ENCODE measurements around the gene BDH2.

BDH2 gene

DNA sequence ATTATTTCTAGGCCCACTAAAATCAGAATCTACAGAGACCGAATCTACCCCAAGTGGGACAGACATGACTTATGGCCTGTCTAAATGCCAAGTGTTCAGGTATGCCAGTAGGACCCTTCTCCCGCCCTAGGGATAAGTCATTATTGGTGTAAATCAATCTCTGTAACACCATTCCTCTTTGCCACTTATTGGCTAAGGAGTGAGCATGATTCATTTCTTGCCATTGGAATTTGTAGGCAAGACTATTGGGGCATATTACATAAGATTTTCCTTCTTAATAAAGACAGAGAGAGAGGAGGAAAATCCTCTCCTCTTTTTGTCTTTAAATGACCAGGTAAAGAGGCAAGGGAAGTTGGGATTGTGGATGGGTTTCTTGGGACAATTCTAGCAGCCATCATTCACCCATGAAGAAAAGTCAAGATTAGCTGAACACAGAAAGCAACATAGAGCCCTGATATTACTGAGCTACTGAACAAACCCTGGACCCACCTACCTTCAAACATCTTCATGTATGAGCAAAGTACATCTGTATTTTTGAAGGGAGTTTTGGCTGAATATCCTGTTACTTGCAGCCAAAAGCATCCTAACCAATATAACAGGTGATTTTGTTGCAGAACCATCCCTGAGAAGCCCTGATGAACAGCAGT, 25.7 kb downstream of the BDH2 start:
- Histone ChIP-seq H3K9me3 (ENCODE audit: control insufficient read depth, insufficient read depth, low read length) (no peaks in the 10 kb centered on the region), H3K4me2 (ENCODE audit: low read length) (peak overlapping the region; percentile 83), H3K27ac (ENCODE audit: low read depth, low read length) (peak overlapping the region; percentile 74), H3K9me2 (replicated peaks; ENCODE audit: control insufficient read depth, low read length) (no peaks in the 10 kb centered on the region), H3K4me1 (ENCODE audit: control insufficient read depth, low read length) (peaks cover 46% of the 10 kb centered on the region), H3F3A (ENCODE audit: control insufficient read depth, insufficient read depth) (peaks cover 12% of the 10 kb centered on the region), H3K79me2 (ENCODE audit: control insufficient read depth, low read length) (peaks cover 78% of the 10 kb centered on the region), H4K20me1 (ENCODE audit: control insufficient read depth, insufficient read depth, low read depth, low read length) (no peaks in the 10 kb centered on the region), H3K36me3 (ENCODE audit: control insufficient read depth, low read length) (peaks cover 44% of the 10 kb centered on the region), H3K27me3 (ENCODE audit: control insufficient read depth, low read length) (no peaks in the 10 kb centered on the region), H3K4me3 (ENCODE audit: low read length) (peak overlapping the region; percentile 94)
- TF ChIP-seq CTCF (IDR thresholded peaks at IDR 0.05; ENCODE audit: low read depth, low read length, poor library complexity, severe bottlenecking) (no peak), EZH2phosphoT487 (IDR thresholded peaks at IDR 0.05; ENCODE audit: borderline replicate concordance, low read length) (no peak)

- Histone ChIP-seq H3K27ac (ENCODE audit: low read depth, low read length) (no peak overlapping the region), H3K4me2 (ENCODE audit: low read length) (no peak overlapping the region)
- TF ChIP-seq EZH2phosphoT487 (IDR thresholded peaks at IDR 0.05; ENCODE audit: borderline replicate concordance, low read length) (no peak), CTCF (IDR thresholded peaks at IDR 0.05; ENCODE audit: low read depth, low read length, poor library complexity, severe bottlenecking) (no peak)
Observed at GRCh38 chr4:103067841-103068547, 31.6 kb downstream of the BDH2 start.

DNA sequence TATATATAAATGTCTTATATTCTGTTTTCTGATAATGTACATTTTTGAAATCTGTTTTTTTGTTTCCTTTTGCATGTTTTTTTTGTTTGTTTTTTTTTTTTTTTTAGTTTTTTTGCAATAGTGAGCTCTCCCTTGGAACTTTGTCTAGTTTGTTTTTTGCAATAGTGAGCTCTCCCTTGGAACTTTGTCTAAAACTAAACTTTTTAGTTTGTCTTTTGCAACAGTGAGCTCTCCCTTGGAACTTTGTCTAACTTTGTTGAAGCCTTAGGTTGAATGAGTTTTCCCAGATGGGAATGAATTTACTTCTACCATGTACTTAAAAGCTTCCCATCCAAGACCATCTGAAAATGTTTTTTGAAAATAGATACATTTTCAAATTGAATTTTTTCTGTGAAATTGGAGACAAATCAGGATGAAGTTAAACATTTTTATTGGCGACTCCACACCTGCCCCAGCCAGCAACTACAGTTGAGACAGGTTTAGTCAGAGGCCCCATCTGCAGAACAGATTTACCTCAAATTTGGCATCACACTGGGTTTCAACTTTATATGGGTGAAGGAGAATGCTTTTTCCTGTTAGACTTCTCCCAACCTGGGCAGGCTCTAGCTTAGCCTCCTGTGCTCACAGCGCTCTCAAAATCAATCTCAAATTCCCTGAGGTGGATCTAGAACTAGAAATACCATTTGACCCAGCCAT, 39.0 kb downstream of the BDH2 start:
- peaks cover 43% of the 10 kb centered on the region for H3K36me3 ChIP-seq (ENCODE audit: control insufficient read depth, low read length)
- H3K4me1 ChIP-seq (ENCODE audit: control insufficient read depth, low read length): no peaks in the 10 kb centered on the region
- no peaks in the 10 kb centered on the region for H3K9me3 ChIP-seq (ENCODE audit: control insufficient read depth, insufficient read depth, low read length)

More at GRCh38 chr4:103067841-103068547, 31.6 kb downstream of the BDH2 start:
- Histone ChIP-seq H3K36me3 (ENCODE audit: control insufficient read depth, low read length) (peaks cover 66% of the 10 kb centered on the region), H4K20me1 (ENCODE audit: control insufficient read depth, insufficient read depth, low read depth, low read length) (no peaks in the 10 kb centered on the region), H3K4me1 (ENCODE audit: control insufficient read depth, low read length) (peaks cover 35% of the 10 kb centered on the region), H3K27me3 (ENCODE audit: control insufficient read depth, low read length) (no peaks in the 10 kb centered on the region), H3K4me3 (ENCODE audit: low read length) (no peak overlapping the region), H3K9me2 (replicated peaks; ENCODE audit: control insufficient read depth, low read length) (no peaks in the 10 kb centered on the region), H3F3A (ENCODE audit: control insufficient read depth, insufficient read depth) (0 out of 2 replicates have a peak, but pooled peaks cover 2% of the 10 kb centered on the region), H3K79me2 (ENCODE audit: control insufficient read depth, low read length) (peaks cover 57% of the 10 kb centered on the region), H3K9me3 (ENCODE audit: control insufficient read depth, insufficient read depth, low read length) (no peaks in the 10 kb centered on the region)

More for the DNA sequence above, 39.0 kb downstream of the BDH2 start:
- Histone ChIP-seq H3K27ac (ENCODE audit: low read depth, low read length) (no peak overlapping the region), H3K27me3 (ENCODE audit: control insufficient read depth, low read length) (no peaks in the 10 kb centered on the region), H3K4me3 (ENCODE audit: low read length) (no peak overlapping the region), H3K79me2 (ENCODE audit: control insufficient read depth, low read length) (no peaks in the 10 kb centered on the region), H4K20me1 (ENCODE audit: control insufficient read depth, insufficient read depth, low read depth, low read length) (no peaks in the 10 kb centered on the region), H3K9me2 (replicated peaks; ENCODE audit: control insufficient read depth, low read length) (no peaks in the 10 kb centered on the region), H3F3A (ENCODE audit: control insufficient read depth, insufficient read depth) (peaks cover 5% of the 10 kb centered on the region; the same call in 1 of the 2 replicates), H3K4me2 (ENCODE audit: low read length) (no peak overlapping the region)
- no peak for TF ChIP-seq EZH2phosphoT487 (IDR thresholded peaks at IDR 0.05; ENCODE audit: borderline replicate concordance, low read length)
- TF ChIP-seq CTCF (IDR thresholded peaks at IDR 0.05; ENCODE audit: low read depth, low read length, poor library complexity, severe bottlenecking): no peak
